Neural cell (in vitro differentiated cells): Measurements from ENCODE around the gene EPHA6. TPM values are rescaled to one million over a fixed set of nuclear protein-coding genes. Genes with fewer than 3 reads are reported as not detected.

Experiments used
- H2AFZ ChIP-seq: fragments of 200-600, 300-800 bp; sonication (generic), shearing (Covaris generic); 2 replicates; pipeline ENCODE4 v1.6.0; 2014; ENCODE audit warnings: low read depth, mild to moderate bottlenecking, antibody characterized with exemption, low read length, moderate library complexity
- H3F3A ChIP-seq: fragments of 200-600 bp; shearing (Covaris generic); 2 replicates; pipeline ENCODE4 v1.6.1; 2016; ENCODE audit warnings: mild to moderate bottlenecking, moderate library complexity, mixed read lengths, antibody characterized with exemption, low read length; ENCODE audit not compliant: insufficient read depth, poor library complexity, severe bottlenecking
- H3K27ac ChIP-seq: fragments of 200-600, 300-800 bp; sonication (generic), shearing (Covaris generic); 2 replicates; pipeline ENCODE4 v1.5.1; 2014; ENCODE audit warnings: mild to moderate bottlenecking, low read length, moderate library complexity
- H3K27me3 ChIP-seq: fragments of 300-800, 200-600 bp; sonication (generic), shearing (Covaris generic); 2 replicates; pipeline ENCODE4 v1.6.0; 2014; ENCODE audit warnings: mild to moderate bottlenecking, low read depth, low read length, moderate library complexity; ENCODE audit not compliant: insufficient read depth
- H3K36me3 ChIP-seq: fragments of 300-800, 200-600 bp; sonication (generic), shearing (Covaris generic); 2 replicates; pipeline ENCODE4 v1.5.1; 2014; ENCODE audit warnings: mild to moderate bottlenecking, antibody characterized with exemption, low read length, moderate library complexity; ENCODE audit not compliant: insufficient read depth
- H3K4me2 ChIP-seq: fragments of 300-800, 200-600 bp; sonication (generic), shearing (Covaris generic); 2 replicates; pipeline ENCODE4 v1.6.0; 2014; ENCODE audit warnings: mild to moderate bottlenecking, low read length
- H3K4me3 ChIP-seq: fragments of 300-800, 200-600 bp; sonication (generic), shearing (Covaris generic); 2 replicates; pipeline ENCODE4 v1.5.1; 2014; ENCODE audit warnings: mild to moderate bottlenecking, low read length, moderate library complexity
- H3K79me2 ChIP-seq: fragments of 200-600 bp; shearing (Covaris generic); replicated peaks from 2 replicates; pipeline ENCODE4 v1.6.0; 2014; ENCODE audit warnings: mild to moderate bottlenecking, low read length, moderate library complexity; ENCODE audit not compliant: insufficient read depth
- H3K9ac ChIP-seq: fragments of 300-800, 200-600 bp; sonication (generic), shearing (Covaris generic); 2 replicates; pipeline ENCODE4 v1.6.1; 2016; ENCODE audit warnings: mild to moderate bottlenecking, low read length, mixed read lengths
- H3K9me2 ChIP-seq: fragments of 200-600 bp; shearing (Covaris generic); 2 replicates; pipeline ENCODE4 v1.6.1; 2016; ENCODE audit warnings: mild to moderate bottlenecking, low read length, mixed read lengths; ENCODE audit not compliant: insufficient read depth
- H3K9me3 ChIP-seq: fragments of 200-600, 300-800 bp; sonication (generic), shearing (Covaris generic); 2 replicates; pipeline ENCODE4 v1.6.1; 2016; ENCODE audit warnings: mild to moderate bottlenecking, mixed run types, low read length, moderate library complexity, mixed read lengths
- H4K20me1 ChIP-seq: fragments of 200-600 bp; shearing (Covaris generic); 2 replicates; pipeline ENCODE4 v1.6.1; 2016; ENCODE audit warnings: mild to moderate bottlenecking, mixed run types; ENCODE audit not compliant: insufficient read depth
- CTCF ChIP-seq: fragments of 450-650 bp; IDR thresholded peaks from 2 replicates; pipeline ENCODE4 v1.5.1; 2014; ENCODE audit warnings: antibody characterized with exemption, mild to moderate bottlenecking, moderate library complexity; ENCODE audit not compliant: poor library complexity, severe bottlenecking
- EP300 ChIP-seq: fragments of 450-650 bp; conservative IDR thresholded peaks from 2 replicates; pipeline ENCODE4 v1.6.1; 2014; ENCODE audit warnings: antibody characterized with exemption, mild to moderate bottlenecking, moderate library complexity; ENCODE audit not compliant: poor library complexity, severe bottlenecking
- EZH2 ChIP-seq: fragments of 200-600, 300-800 bp; shearing (Covaris generic), sonication (generic); IDR thresholded peaks from 2 replicates; pipeline ENCODE4 v1.6.1; 2014; ENCODE audit warnings: antibody characterized with exemption, low read length, borderline replicate concordance, mild to moderate bottlenecking; ENCODE audit not compliant: insufficient read depth, poor library complexity, severe bottlenecking
- MXI1 ChIP-seq: fragments of 450-650 bp; conservative IDR thresholded peaks from 2 replicates; pipeline ENCODE4 v1.6.1; 2014; ENCODE audit warnings: antibody characterized with exemption, mild to moderate bottlenecking; ENCODE audit not compliant: poor library complexity, severe bottlenecking
- POLR2AphosphoS5 ChIP-seq: IDR thresholded peaks from 2 replicates; pipeline ENCODE4 v1.6.1; 2012
- RAD21 ChIP-seq: fragments of 450-650 bp; conservative IDR thresholded peaks from 2 replicates; pipeline ENCODE4 v1.6.1; 2014; ENCODE audit warnings: antibody characterized with exemption, mild to moderate bottlenecking, moderate library complexity
- REST ChIP-seq: IDR thresholded peaks from 2 replicates; pipeline ENCODE4 v1.6.1; 2012; ENCODE audit warnings: borderline replicate concordance
- SMC3 ChIP-seq: fragments of 450-650 bp; conservative IDR thresholded peaks from 2 replicates; pipeline ENCODE4 v1.6.1; 2014; ENCODE audit warnings: antibody characterized with exemption, mild to moderate bottlenecking, moderate library complexity; ENCODE audit not compliant: poor library complexity
- TAF1 ChIP-seq: IDR thresholded peaks from 2 replicates; pipeline ENCODE4 v1.6.1; 2012; ENCODE audit warnings: low read depth
- polyA plus RNA-seq: library from polyadenylated mRNA; depleted of rRNA; stranded (reverse); fragments of >200 nt; gene quantifications from 2 replicates; pipeline ENCODE4 v1.2.3, GENCODE V29; 2014

Gene EPHA6
- polyA plus RNA-seq, 1 donor from 2014 or later: 0.56 TPM

GRCh38 chr3:97338375-97338774 lies 524.0 kb downstream of the EPHA6 start:
- Histone ChIP-seq H3K27me3 (no peaks in the 10 kb centered on the region), H3K79me2 (no peaks in the 10 kb centered on the region), H3K4me3 (no peak overlapping the region), H3K27ac (no peak overlapping the region), H3K36me3 (no peaks in the 10 kb centered on the region), H3K9me3 (no peaks in the 10 kb centered on the region), H3F3A (no peaks in the 10 kb centered on the region), H4K20me1 (no peaks in the 10 kb centered on the region), H3K9me2 (no peaks in the 10 kb centered on the region), H3K9ac (no peak overlapping the region), H3K4me2 (no peak overlapping the region), H2AFZ (no peak overlapping the region)
- TF ChIP-seq REST (no peak), EP300 (no peak), TAF1 (no peak), POLR2AphosphoS5 (no peak), RAD21 (no peak), SMC3 (no peak), MXI1 (no peak), CTCF (no peak), EZH2 (no peak)

- Histone ChIP-seq H3K4me2 (no peak overlapping the region), H3K9ac (no peak overlapping the region), H3K27me3 (no peaks in the 10 kb centered on the region), H4K20me1 (no peaks in the 10 kb centered on the region), H3K27ac (no peak overlapping the region), H3K9me2 (no peaks in the 10 kb centered on the region), H3F3A (no peaks in the 10 kb centered on the region), H3K79me2 (no peaks in the 10 kb centered on the region), H3K36me3 (no peaks in the 10 kb centered on the region), H3K9me3 (no peaks in the 10 kb centered on the region), H3K4me3 (no peak overlapping the region), H2AFZ (no peak overlapping the region)
- TF ChIP-seq TAF1 (no peak), REST (no peak), EP300 (no peak), POLR2AphosphoS5 (no peak), RAD21 (no peak), SMC3 (no peak), MXI1 (no peak), CTCF (no peak), EZH2 (no peak)
Observed at GRCh38 chr3:97340940-97341339, 526.5 kb downstream of the EPHA6 start.
